HepG2 (cell line): ENCODE measurements around the gene HAUS5. TPM values are rescaled to one million over a fixed set of nuclear protein-coding genes. Genes with fewer than 3 reads are reported as not detected.

ENCODE experiments used
- polyA plus RNA-seq, 8 experiments: library from polyadenylated mRNA; depleted of rRNA in 3 of 8; stranded (reverse) in 7 of 8; unstranded in 1 of 8; fragments of >200 nt; fragmentation: Illumina TruSeq in 4 of 8; extraction: Trizol in 4 of 8; gene quantifications; 2 replicates each; pipeline versions ENCODE4 v1.2.1 to v1.2.3, GENCODE V29; 2011 to 2016; ENCODE audit warnings: low read depth in 4 of 8, missing spikeins in 1 of 8, mixed read lengths in 1 of 8; ENCODE audit not compliant: insufficient read depth in 1 of 8
- total RNA-seq, 5 experiments: library from RNA; depleted of rRNA; stranded (reverse); fragments of >200 nt; fragmentation: Illumina TruSeq; extraction: Trizol; gene quantifications; 2 replicates each; pipeline ENCODE4 v1.2.3, GENCODE V29; 2016; ENCODE audit warnings: low read depth in 1 of 5

Gene HAUS5
- total and polyA plus RNA-seq, 2 of the 13 experiments (the other 11 are each of a cell fraction or from before 2014, with no cell fraction given) = 10.3 to 17.7 TPM

Other genes with a start within 250 kb of the HAUS5 start
- not detected in 2 replicates for gene GPR42, start 241.7 kb upstream of the HAUS5 start, total RNA-seq (2016; rRNA removed; fragmentation: Illumina TruSeq; extraction: Trizol)
- gene GPR42, start 241.7 kb upstream of the HAUS5 start, polyA plus RNA-seq (2011; rRNA removed) = not detected in 2 replicates
- gene FFAR2, start 164.5 kb upstream of the HAUS5 start, total RNA-seq (2016; rRNA removed; fragmentation: Illumina TruSeq; extraction: Trizol) = not detected in 2 replicates
- gene FFAR2, start 164.5 kb upstream of the HAUS5 start, polyA plus RNA-seq (2011; rRNA removed) = 0.12 and 0.30 TPM in 2 replicates
- 0.86 TPM in 1 of 2 replicates, not detected in the other for gene KRTDAP, start 122.3 kb upstream of the HAUS5 start, total RNA-seq (2016; rRNA removed; fragmentation: Illumina TruSeq; extraction: Trizol)
- gene KRTDAP, start 122.3 kb upstream of the HAUS5 start, polyA plus RNA-seq (2011; rRNA removed) = 0.67 and 1.5 TPM in 2 replicates
- 57.0 and 57.1 TPM in 2 replicates for gene DMKN, start 99.1 kb upstream of the HAUS5 start, total RNA-seq (2016; rRNA removed; fragmentation: Illumina TruSeq; extraction: Trizol)
- 50.8 and 71.8 TPM in 2 replicates for gene DMKN, start 99.1 kb upstream of the HAUS5 start, polyA plus RNA-seq (2011; rRNA removed)
- not detected in 2 replicates for gene SBSN, start 84.4 kb upstream of the HAUS5 start, total RNA-seq (2016; rRNA removed; fragmentation: Illumina TruSeq; extraction: Trizol)
- gene SBSN, start 84.4 kb upstream of the HAUS5 start, polyA plus RNA-seq (2011; rRNA removed) = not detected in 2 replicates
- gene GAPDHS, start 79.3 kb upstream of the HAUS5 start, total RNA-seq (2016; rRNA removed; fragmentation: Illumina TruSeq; extraction: Trizol) = not detected in 2 replicates
- 0.09 TPM in 1 of 2 replicates, not detected in the other for gene GAPDHS, start 79.3 kb upstream of the HAUS5 start, polyA plus RNA-seq (2011; rRNA removed)
- 85.8 and 141 TPM in 2 replicates for gene TMEM147, start 67.1 kb upstream of the HAUS5 start, total RNA-seq (2016; rRNA removed; fragmentation: Illumina TruSeq; extraction: Trizol)
- 176 and 188 TPM in 2 replicates for gene TMEM147, start 67.1 kb upstream of the HAUS5 start, polyA plus RNA-seq (2011; rRNA removed)
- 0.11 TPM in 1 of 2 replicates, not detected in the other for gene ATP4A, start 49.1 kb upstream of the HAUS5 start, total RNA-seq (2016; rRNA removed; fragmentation: Illumina TruSeq; extraction: Trizol)
- gene ATP4A, start 49.1 kb upstream of the HAUS5 start, polyA plus RNA-seq (2011; rRNA removed) = 0.08 and 0.09 TPM in 2 replicates
- not detected in 2 replicates for gene PMIS2, start 26.6 kb upstream of the HAUS5 start, total RNA-seq (2016; rRNA removed; fragmentation: Illumina TruSeq; extraction: Trizol)
- not detected in 2 replicates for gene PMIS2, start 26.6 kb upstream of the HAUS5 start, polyA plus RNA-seq (2011; rRNA removed)
- 49.7 and 55.3 TPM in 2 replicates for gene RBM42, start 16.3 kb downstream of the HAUS5 start, total RNA-seq (2016; rRNA removed; fragmentation: Illumina TruSeq; extraction: Trizol)
- 27.2 and 30.6 TPM in 2 replicates for gene RBM42, start 16.3 kb downstream of the HAUS5 start, polyA plus RNA-seq (2011; rRNA removed)
- gene ETV2, start 29.0 kb downstream of the HAUS5 start, total RNA-seq (2016; rRNA removed; fragmentation: Illumina TruSeq; extraction: Trizol) = 0.20 and 0.46 TPM in 2 replicates
- gene ETV2, start 29.0 kb downstream of the HAUS5 start, polyA plus RNA-seq (2011; rRNA removed) = 0.07 and 0.18 TPM in 2 replicates
- gene COX6B1, start 35.6 kb downstream of the HAUS5 start, total RNA-seq (2016; rRNA removed; fragmentation: Illumina TruSeq; extraction: Trizol) = 487 and 598 TPM in 2 replicates
- gene COX6B1, start 35.6 kb downstream of the HAUS5 start, polyA plus RNA-seq (2011; rRNA removed) = 469 and 481 TPM in 2 replicates
- not detected in 2 replicates for gene UPK1A, start 53.8 kb downstream of the HAUS5 start, total RNA-seq (2016; rRNA removed; fragmentation: Illumina TruSeq; extraction: Trizol)
- gene UPK1A, start 53.8 kb downstream of the HAUS5 start, polyA plus RNA-seq (2011; rRNA removed) = 2.5 and 2.9 TPM in 2 replicates
- not detected in 2 replicates for gene ZBTB32, start 91.8 kb downstream of the HAUS5 start, total RNA-seq (2016; rRNA removed; fragmentation: Illumina TruSeq; extraction: Trizol)
- gene ZBTB32, start 91.8 kb downstream of the HAUS5 start, polyA plus RNA-seq (2011; rRNA removed) = not detected in 2 replicates
- gene KMT2B, start 105.3 kb downstream of the HAUS5 start, total RNA-seq (2016; rRNA removed; fragmentation: Illumina TruSeq; extraction: Trizol) = 6.2 TPM in 2 replicates
- 16.9 and 19.2 TPM in 2 replicates for gene KMT2B, start 105.3 kb downstream of the HAUS5 start, polyA plus RNA-seq (2011; rRNA removed)
- 3.4 and 5.4 TPM in 2 replicates for gene IGFLR1, start 129.7 kb downstream of the HAUS5 start, total RNA-seq (2016; rRNA removed; fragmentation: Illumina TruSeq; extraction: Trizol)
- 7.4 and 8.9 TPM in 2 replicates for gene IGFLR1, start 129.7 kb downstream of the HAUS5 start, polyA plus RNA-seq (2011; rRNA removed)
- gene U2AF1L4, start 132.7 kb downstream of the HAUS5 start, total RNA-seq (2016; rRNA removed; fragmentation: Illumina TruSeq; extraction: Trizol) = 4.7 and 7.9 TPM in 2 replicates
- gene U2AF1L4, start 132.7 kb downstream of the HAUS5 start, polyA plus RNA-seq (2011; rRNA removed) = 14.2 and 15.4 TPM in 2 replicates
- 20.0 and 34.2 TPM in 2 replicates for gene PSENEN, start 132.9 kb downstream of the HAUS5 start, total RNA-seq (2016; rRNA removed; fragmentation: Illumina TruSeq; extraction: Trizol)
- gene PSENEN, start 132.9 kb downstream of the HAUS5 start, polyA plus RNA-seq (2011; rRNA removed) = 16.9 and 22.6 TPM in 2 replicates
- 3.5 and 6.3 TPM in 2 replicates for gene LIN37, start 135.8 kb downstream of the HAUS5 start, total RNA-seq (2016; rRNA removed; fragmentation: Illumina TruSeq; extraction: Trizol)
- gene LIN37, start 135.8 kb downstream of the HAUS5 start, polyA plus RNA-seq (2011; rRNA removed) = 8.7 and 8.9 TPM in 2 replicates
- gene HSPB6, start 144.3 kb downstream of the HAUS5 start, total RNA-seq (2016; rRNA removed; fragmentation: Illumina TruSeq; extraction: Trizol) = not detected in 2 replicates
- 0.08 and 0.18 TPM in 2 replicates for gene HSPB6, start 144.3 kb downstream of the HAUS5 start, polyA plus RNA-seq (2011; rRNA removed)
- gene PROSER3, start 145.4 kb downstream of the HAUS5 start, total RNA-seq (2016; rRNA removed; fragmentation: Illumina TruSeq; extraction: Trizol) = 4.5 and 5.7 TPM in 2 replicates
- gene PROSER3, start 145.4 kb downstream of the HAUS5 start, polyA plus RNA-seq (2011; rRNA removed) = 5.1 and 6.2 TPM in 2 replicates
- 0.83 and 1.3 TPM in 2 replicates for gene ARHGAP33, start 162.8 kb downstream of the HAUS5 start, total RNA-seq (2016; rRNA removed; fragmentation: Illumina TruSeq; extraction: Trizol)
- gene ARHGAP33, start 162.8 kb downstream of the HAUS5 start, polyA plus RNA-seq (2011; rRNA removed) = 2.7 and 4.1 TPM in 2 replicates
- gene PRODH2, start 200.1 kb downstream of the HAUS5 start, total RNA-seq (2016; rRNA removed; fragmentation: Illumina TruSeq; extraction: Trizol) = 42.0 and 86.7 TPM in 2 replicates
- gene PRODH2, start 200.1 kb downstream of the HAUS5 start, polyA plus RNA-seq (2011; rRNA removed) = 118 and 171 TPM in 2 replicates
- gene NPHS1, start 239.8 kb downstream of the HAUS5 start, total RNA-seq (2016; rRNA removed; fragmentation: Illumina TruSeq; extraction: Trizol) = not detected in 2 replicates
- gene NPHS1, start 239.8 kb downstream of the HAUS5 start, polyA plus RNA-seq (2011; rRNA removed) = 0.01 TPM in 1 of 2 replicates, not detected in the other
- gene KIRREL2, start 244.2 kb downstream of the HAUS5 start, total RNA-seq (2016; rRNA removed; fragmentation: Illumina TruSeq; extraction: Trizol) = 2.2 and 2.4 TPM in 2 replicates
- gene KIRREL2, start 244.2 kb downstream of the HAUS5 start, polyA plus RNA-seq (2011; rRNA removed) = 0.17 and 0.18 TPM in 2 replicates